HEK293 (cell line): ENCODE measurements around the gene SF3B4.

Experiments
- CTCF ChIP-seq: fragments of 450-650 bp; formaldehyde crosslinking; IDR thresholded peaks from 2 replicates; pipeline ENCODE4 v1.5.1; 2016; ENCODE audit warnings: missing biosample characterization, missing genetic modification characterization
- GFI1B ChIP-seq: fragments of 450-650 bp; formaldehyde crosslinking; IDR thresholded peaks from 2 replicates; pipeline ENCODE4 v1.5.1; 2016; ENCODE audit warnings: missing biosample characterization, missing genetic modification characterization
- GLIS1 ChIP-seq: fragments of 450-650 bp; formaldehyde crosslinking; IDR thresholded peaks from 2 replicates; pipeline ENCODE4 v1.5.1; 2016; ENCODE audit warnings: missing biosample characterization, missing genetic modification characterization
- KLF1 ChIP-seq: fragments of 450-650 bp; formaldehyde crosslinking; IDR thresholded peaks from 2 replicates; pipeline ENCODE4 v1.5.1; 2016; ENCODE audit warnings: missing biosample characterization, missing genetic modification characterization
- MZF1 ChIP-seq: fragments of 450-650 bp; formaldehyde crosslinking; IDR thresholded peaks from 2 replicates; pipeline ENCODE4 v1.5.1; 2017; ENCODE audit warnings: missing biosample characterization, missing genetic modification characterization, borderline replicate concordance
- OSR2 ChIP-seq: fragments of 450-650 bp; formaldehyde crosslinking; IDR thresholded peaks from 2 replicates; pipeline ENCODE4 v1.5.1; 2016; ENCODE audit warnings: missing biosample characterization, missing genetic modification characterization
- TCF7L2 ChIP-seq: IDR thresholded peaks from 2 replicates; pipeline ENCODE4 v1.6.1; 2011; ENCODE audit warnings: low read depth, mild to moderate bottlenecking, inconsistent platforms, low read length, moderate library complexity, borderline replicate concordance
- TSHZ1 ChIP-seq: fragments of 450-650 bp; formaldehyde crosslinking; IDR thresholded peaks from 2 replicates; pipeline ENCODE4 v1.5.1; 2016; ENCODE audit warnings: missing biosample characterization, missing genetic modification characterization, borderline replicate concordance
- ZBTB11 ChIP-seq: fragments of 450-650 bp; formaldehyde crosslinking; conservative IDR thresholded peaks from 2 replicates; pipeline ENCODE4 v1.5.1; 2016; ENCODE audit warnings: low read depth, missing biosample characterization, missing genetic modification characterization
- ZFP41 ChIP-seq: fragments of 450-650 bp; formaldehyde crosslinking; IDR thresholded peaks from 2 replicates; pipeline ENCODE4 v1.5.1; 2016; ENCODE audit warnings: missing biosample characterization, missing genetic modification characterization, borderline replicate concordance
- ZFP69B ChIP-seq: fragments of 450-650 bp; formaldehyde crosslinking; IDR thresholded peaks from 2 replicates; pipeline ENCODE4 v1.5.1; 2016; ENCODE audit warnings: missing biosample characterization, missing genetic modification characterization
- ZNF121 ChIP-seq: fragments of 450-650 bp; formaldehyde crosslinking; IDR thresholded peaks from 2 replicates; pipeline ENCODE4 v1.5.1; 2016; ENCODE audit warnings: missing biosample characterization, missing genetic modification characterization
- ZNF155 ChIP-seq: fragments of 450-650 bp; formaldehyde crosslinking; IDR thresholded peaks from 2 replicates; pipeline ENCODE4 v1.5.1; 2016; ENCODE audit warnings: missing biosample characterization, missing genetic modification characterization
- ZNF223 ChIP-seq: fragments of 450-650 bp; formaldehyde crosslinking; IDR thresholded peaks from 2 replicates; pipeline ENCODE4 v1.5.1; 2016; ENCODE audit warnings: missing biosample characterization, missing genetic modification characterization
- ZNF324 ChIP-seq: fragments of 450-650 bp; formaldehyde crosslinking; IDR thresholded peaks from 2 replicates; pipeline ENCODE4 v1.5.1; 2016; ENCODE audit warnings: missing biosample characterization, missing genetic modification characterization
- ZNF350 ChIP-seq: fragments of 450-650 bp; formaldehyde crosslinking; IDR thresholded peaks from 2 replicates; pipeline ENCODE4 v1.5.0; 2017; ENCODE audit warnings: missing biosample characterization, mild to moderate bottlenecking, missing genetic modification characterization
- ZNF366 ChIP-seq: fragments of 450-650 bp; formaldehyde crosslinking; conservative IDR thresholded peaks from 2 replicates; pipeline ENCODE4 v1.5.1; 2016; ENCODE audit warnings: missing biosample characterization, missing genetic modification characterization
- ZNF416 ChIP-seq: fragments of 450-650 bp; formaldehyde crosslinking; IDR thresholded peaks from 2 replicates; pipeline ENCODE4 v1.5.1; 2016; ENCODE audit warnings: missing biosample characterization, missing genetic modification characterization
- ZNF48 ChIP-seq: fragments of 450-650 bp; formaldehyde crosslinking; IDR thresholded peaks from 2 replicates; pipeline ENCODE4 v1.5.1; 2016; ENCODE audit warnings: missing biosample characterization, missing genetic modification characterization
- ZNF513 ChIP-seq: fragments of 450-650 bp; IDR thresholded peaks from 2 replicates; pipeline ENCODE4 v1.5.1; 2018; ENCODE audit warnings: missing biosample characterization, missing genetic modification characterization
- ZNF549 ChIP-seq: fragments of 450-650 bp; IDR thresholded peaks from 2 replicates; pipeline ENCODE4 v1.5.1; 2018; ENCODE audit warnings: missing biosample characterization, missing genetic modification characterization, mild to moderate bottlenecking, inconsistent platforms, moderate library complexity
- ZNF558 ChIP-seq: fragments of 450-650 bp; formaldehyde crosslinking; IDR thresholded peaks from 2 replicates; pipeline ENCODE4 v1.5.1; 2016; ENCODE audit warnings: missing biosample characterization, missing genetic modification characterization
- ZNF596 ChIP-seq: fragments of 450-650 bp; IDR thresholded peaks from 2 replicates; pipeline ENCODE4 v1.5.0; 2018; ENCODE audit warnings: missing biosample characterization, mild to moderate bottlenecking, missing genetic modification characterization, moderate library complexity
- ZNF626 ChIP-seq: fragments of 450-650 bp; sonication (Bioruptor Pico); formaldehyde crosslinking; IDR thresholded peaks from 2 replicates; pipeline ENCODE4 v1.5.1; 2018; ENCODE audit warnings: missing biosample characterization, missing genetic modification characterization, inconsistent platforms
- ZNF677 ChIP-seq: fragments of 450-650 bp; IDR thresholded peaks from 2 replicates; pipeline ENCODE4 v1.5.0; 2018; ENCODE audit warnings: missing biosample characterization, mild to moderate bottlenecking, missing genetic modification characterization, moderate library complexity
- ZNF76 ChIP-seq: fragments of 450-650 bp; formaldehyde crosslinking; IDR thresholded peaks from 2 replicates; pipeline ENCODE4; 2016; ENCODE audit warnings: low read depth, missing biosample characterization, missing genetic modification characterization, borderline replicate concordance
- ZNF776 ChIP-seq: fragments of 450-650 bp; formaldehyde crosslinking; IDR thresholded peaks from 2 replicates; pipeline ENCODE4 v1.5.0; 2017; ENCODE audit warnings: missing biosample characterization, missing genetic modification characterization, borderline replicate concordance
- ZNF830 ChIP-seq: fragments of 450-650 bp; IDR thresholded peaks from 2 replicates; pipeline ENCODE4 v1.5.0; 2018; ENCODE audit warnings: missing biosample characterization, missing genetic modification characterization, low read depth, mild to moderate bottlenecking, moderate library complexity
- ZSCAN5A ChIP-seq: fragments of 450-650 bp; formaldehyde crosslinking; IDR thresholded peaks from 2 replicates; pipeline ENCODE4 v1.5.1; 2016; ENCODE audit warnings: missing biosample characterization, missing genetic modification characterization

SF3B4 gene

GRCh38 chr1:149888247-149888998, 39.2 kb downstream of the SF3B4 start (continued):
- TF ChIP-seq ZNF513 (no peak), ZBTB11 (peak; percentile 30), GFI1B (tag by site-specific recombination) (no peak), ZNF324 (tag by site-specific recombination) (peak; percentile 37; the same call in 1 of the 2 replicates), ZNF121 (no peak), ZNF48 (no peak), ZNF776 (no peak), ZNF677 (tag by site-specific recombination) (no peak), ZNF350 (no peak), ZFP41 (tag by site-specific recombination) (no peak), GLIS1 (tag by site-specific recombination) (0 out of 2 replicates have a peak, but pooled peaks have one; percentile 25), ZFP69B (peak; percentile 70), ZNF223 (tag by site-specific recombination) (no peak), CTCF (tag by site-specific recombination) (peak; percentile 90), ZNF558 (no peak), ZNF76 (tag by site-specific recombination) (no peak; the same call in 1 of the 2 replicates), MZF1 (tag by site-specific recombination) (peak; percentile 95), ZNF626 (tag by site-specific recombination) (no peak), ZNF416 (no peak), OSR2 (no peak), ZNF366 (tag by site-specific recombination) (no peak; the same call in none of the 2 replicates), ZNF549 (tag by site-specific recombination) (no peak), KLF1 (tag by site-specific recombination) (peak; percentile 30; the same call in 1 of the 2 replicates), TCF7L2 (no peak), ZNF155 (tag by site-specific recombination) (no peak), ZNF596 (no peak), TSHZ1 (tag by site-specific recombination) (peak; percentile 59; the same call in 1 of the 2 replicates), ZNF830 (tag by site-specific recombination) (no peak), ZSCAN5A (no peak)
